ENCODE measurements around the gene IL1R1.

IL1R1 gene

GRCh38 chr2:102209474-102209873, 66.9 kb downstream of the IL1R1 start:
- no peak for DNase-seq

- DNase-seq, result no peak
These were observed 74.5 kb downstream of the IL1R1 start for GRCh38 chr2:102217032-102217431.

GRCh38 chr2:102224824-102225739, 82.5 kb downstream of the IL1R1 start:
- no peak for DNase-seq

- DNase-seq, result no peak
These were observed 83.6 kb downstream of the IL1R1 start for GRCh38 chr2:102226171-102226570.

- DNase-seq, result no peak
These were observed 84.3 kb downstream of the IL1R1 start for GRCh38 chr2:102226612-102227391.

- no peak for DNase-seq
These were observed 86.7 kb downstream of the IL1R1 start for GRCh38 chr2:102229141-102229769.

Measured in left hindlimb (tissue), 1 donor.